Liver (tissue), 9 donors: ENCODE results near the gene SGF29. TPM values are rescaled to one million over a fixed set of nuclear protein-coding genes. Genes with fewer than 3 reads are reported as not detected.

Experiments
- DNase-seq: peaks from one replicate; pipeline ENCODE4 v3.0.0-alpha.2; 2017; ENCODE audit warnings: low spot score
- H3K27ac ChIP-seq, 2 donors: one replicate each; pipeline ENCODE4 v1.7.0; 2013; ENCODE audit warnings: inconsistent platforms in 2 of 2, low read length in 2 of 2, control low read depth in 1 of 2, low read depth in 1 of 2, mild to moderate bottlenecking in 1 of 2
- H3K27me3 ChIP-seq, 4 donors: one replicate each; pipeline versions ENCODE4 v1.6.1 to v1.7.0; 2013; ENCODE audit warnings: low read length in 3 of 4, inconsistent platforms in 1 of 4, mild to moderate bottlenecking in 1 of 4, moderate library complexity in 1 of 4; ENCODE audit not compliant: control insufficient read depth in 4 of 4, insufficient read depth in 4 of 4
- H3K36me3 ChIP-seq, 4 donors: one replicate each; pipeline versions ENCODE4 v1.6.1 to v1.7.0; 2013; ENCODE audit warnings: low read length in 3 of 4, mild to moderate bottlenecking in 3 of 4, low read depth in 1 of 4, moderate library complexity in 1 of 4; ENCODE audit not compliant: control insufficient read depth in 4 of 4, insufficient read depth in 3 of 4
- H3K4me1 ChIP-seq, 4 donors: one replicate each; pipeline versions ENCODE4 v1.6.1 to v1.7.0; 2013; ENCODE audit warnings: low read length in 3 of 4, mild to moderate bottlenecking in 3 of 4, moderate library complexity in 1 of 4; ENCODE audit not compliant: control insufficient read depth in 4 of 4, insufficient read depth in 4 of 4
- H3K4me3 ChIP-seq, 3 donors: one replicate each; pipeline versions ENCODE4 v1.6.1 to v1.7.0; 2013; ENCODE audit warnings: low read length in 3 of 3, control low read depth in 1 of 3, low read depth in 1 of 3, mild to moderate bottlenecking in 1 of 3
- H3K9ac ChIP-seq, 2 donors: one replicate each; pipeline ENCODE4 v1.7.0; 2013; ENCODE audit warnings: low read length in 2 of 2, mild to moderate bottlenecking in 2 of 2, moderate library complexity in 2 of 2, control low read depth in 1 of 2, low read depth in 1 of 2
- H3K9me3 ChIP-seq, 4 donors: one replicate each; pipeline versions ENCODE4 v1.6.1 to v1.7.0; 2013; ENCODE audit warnings: low read length in 3 of 4; ENCODE audit not compliant: control insufficient read depth in 4 of 4
- CTCF ChIP-seq: fragments of 150-350 bp; IDR thresholded peaks from 2 replicates; pipeline ENCODE4 v1.5.1; 2017; ENCODE audit warnings: improper control_type of control experiment, low read depth, low read length; ENCODE audit not compliant: missing input control
- EGR1 ChIP-seq, 2 donors: IDR thresholded peaks; 2 replicates each; pipeline ENCODE4 v1.6.1; 2016 to 2018; ENCODE audit warnings: antibody characterized with exemption in 2 of 2, low read depth in 2 of 2
- FOXA1 ChIP-seq: IDR thresholded peaks from 2 replicates; pipeline ENCODE4 v1.6.1; 2016; ENCODE audit warnings: antibody characterized with exemption
- GABPA ChIP-seq, 2 donors: IDR thresholded peaks in 1 of 2; conservative IDR thresholded peaks in 1 of 2; 2 replicates each; pipeline ENCODE4 v1.6.1; 2016; ENCODE audit warnings: antibody characterized with exemption in 2 of 2, mild to moderate bottlenecking in 1 of 2, moderate library complexity in 1 of 2
- HNF4A ChIP-seq, 2 donors: conservative IDR thresholded peaks; 2 replicates each; pipeline ENCODE4 v1.6.1; 2016; ENCODE audit warnings: antibody characterized with exemption in 2 of 2, mild to moderate bottlenecking in 2 of 2
- HNF4G ChIP-seq: IDR thresholded peaks from 2 replicates; pipeline ENCODE4 v1.6.1; 2016; ENCODE audit warnings: antibody characterized with exemption
- NR2F2 ChIP-seq: IDR thresholded peaks from 2 replicates; pipeline ENCODE4 v1.6.1; 2016; ENCODE audit warnings: antibody characterized with exemption
- RAD21 ChIP-seq, 2 donors: IDR thresholded peaks; 2 replicates each; pipeline ENCODE4 v1.6.1; 2016; ENCODE audit warnings: antibody characterized with exemption in 2 of 2, mild to moderate bottlenecking in 2 of 2
- RXRA ChIP-seq, 2 donors: IDR thresholded peaks; 2 replicates each; pipeline ENCODE4 v1.6.1; 2017 to 2018; ENCODE audit warnings: antibody characterized with exemption in 2 of 2, mild to moderate bottlenecking in 1 of 2
- SP1 ChIP-seq: IDR thresholded peaks from 2 replicates; pipeline ENCODE4 v1.6.1; 2018; ENCODE audit warnings: antibody characterized with exemption, mild to moderate bottlenecking
- TAF1 ChIP-seq: conservative IDR thresholded peaks from 2 replicates; pipeline ENCODE4 v1.6.1; 2016; ENCODE audit warnings: antibody characterized with exemption, mild to moderate bottlenecking
- YY1 ChIP-seq: IDR thresholded peaks from 2 replicates; pipeline ENCODE4 v1.6.1; 2016; ENCODE audit warnings: antibody characterized with exemption, mild to moderate bottlenecking
- WGBS: extraction: QIAGEN DNeasy Blood & Tissue Kit; methylation state at CpG from one replicate; pipeline ENCODE4 v1.1.7; 2013; 5-methylcytosine and 5-hydroxymethylcytosine counted together
- polyA plus RNA-seq, 2 donors: library from polyadenylated mRNA; stranded (reverse) in 1 of 2; unstranded in 1 of 2; fragments of 200-250 nt in 1 of 2; fragments of >200 nt in 1 of 2; fragmentation: Nextera tagmentation in 1 of 2; extraction: Ambion mirVana in 1 of 2; gene quantifications; one replicate each; pipeline versions ENCODE4 v1.2.1 to v1.2.3, GENCODE V29; 2013 to 2015
- total RNA-seq, 2 donors: library from RNA; depleted of rRNA; stranded (reverse); fragments of >200 nt; gene quantifications; one replicate each; pipeline ENCODE4 v1.2.3, GENCODE V29; 2014
- TF ChIP-seq, protein P1 (sequence below): IDR thresholded peaks from 2 replicates; pipeline ENCODE4 v1.6.1; 2016; ENCODE audit warnings: antibody characterized with exemption
- TF ChIP-seq, protein P2 (sequence below): IDR thresholded peaks from 2 replicates; pipeline ENCODE4 v1.6.1; 2016; ENCODE audit warnings: antibody characterized with exemption
- donor health status: healthy.
- donor health status: healthy.
- donor health status: healthy.
- donor health status: healthy.
- donor health status: healthy.

The SGF29 gene
- total and polyA plus RNA-seq, 4 donors = 6.5 to 18.1 (median 10.5) TPM

GRCh38 chr16:28591355-28591754 lies 37.6 kb downstream of the SGF29 start:
- H3K36me3 ChIP-seq = peaks cover 7 to 45% (median 21%) of the 10 kb centered on the region in 4 donors
- H3K27me3 ChIP-seq = no peaks in the 10 kb centered on the region
- no peaks in the 10 kb centered on the region for H3K9me3 ChIP-seq
- H3K4me1 ChIP-seq = peaks cover 0 to 13% (median 7%) of the 10 kb centered on the region in 4 donors
- H3K9ac ChIP-seq = no peak overlapping the region
- no peak for DNase-seq
- H3K4me3 ChIP-seq = no peak overlapping the region
- TF ChIP-seq EGR1 (IDR thresholded peaks at IDR 0.05; ENCODE audit: low read depth in 2 of 2) (no peak), RAD21 (IDR thresholded peaks at IDR 0.05) (no peak), GABPA (IDR thresholded peaks at IDR 0.05 in 1 of 2, conservative IDR thresholded peaks at IDR 0.05 in 1 of 2) (no peak), HNF4G (no peak), TAF1 (no peak), CTCF (no peak), YY1 (no peak), RXRA (IDR thresholded peaks at IDR 0.05) (no peak), NR2F2 (no peak), HNF4A (conservative IDR thresholded peaks at IDR 0.05) (no peak)
- TF ChIP-seq, protein P1, sequence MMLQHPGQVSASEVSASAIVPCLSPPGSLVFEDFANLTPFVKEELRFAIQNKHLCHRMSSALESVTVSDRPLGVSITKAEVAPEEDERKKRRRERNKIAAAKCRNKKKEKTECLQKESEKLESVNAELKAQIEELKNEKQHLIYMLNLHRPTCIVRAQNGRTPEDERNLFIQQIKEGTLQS = no peak
- TF ChIP-seq, protein P2, sequence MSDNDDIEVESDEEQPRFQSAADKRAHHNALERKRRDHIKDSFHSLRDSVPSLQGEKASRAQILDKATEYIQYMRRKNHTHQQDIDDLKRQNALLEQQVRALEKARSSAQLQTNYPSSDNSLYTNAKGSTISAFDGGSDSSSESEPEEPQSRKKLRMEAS = no peak
- WGBS = 91% methylated on average over 6 of the region's 6 CpGs
- no peak overlapping the region for H3K27ac ChIP-seq

DNA sequence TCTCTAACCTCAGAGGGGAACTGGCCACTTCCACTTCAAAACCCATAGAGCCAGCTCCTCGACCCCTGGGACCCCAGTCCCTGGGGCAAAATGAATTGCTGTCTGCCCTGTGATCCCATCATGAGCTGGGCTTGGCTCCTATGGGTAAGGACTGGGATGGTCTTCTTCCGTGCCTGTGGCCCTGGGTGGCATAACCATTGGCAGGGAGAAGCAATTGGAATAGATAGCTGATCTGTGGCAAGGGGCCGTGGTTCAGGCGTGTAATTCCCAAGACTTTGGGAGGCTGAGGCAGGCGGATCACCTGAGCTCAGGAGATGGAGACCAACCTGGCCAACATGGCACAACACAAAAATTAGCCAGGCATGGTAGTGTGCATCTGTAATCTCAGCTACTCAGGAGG lies 38.8 kb downstream of the SGF29 start:
- no peak overlapping the region for H3K9ac ChIP-seq
- TF ChIP-seq FOXA1 = no peak
- no peak for TF ChIP-seq HNF4G
- no peak for TF ChIP-seq SP1
- TF ChIP-seq GABPA (IDR thresholded peaks at IDR 0.05 in 1 of 2, conservative IDR thresholded peaks at IDR 0.05 in 1 of 2) = no peak
- TF ChIP-seq NR2F2 = no peak
- no peak for TF ChIP-seq YY1
- no peak for TF ChIP-seq CTCF
- TF ChIP-seq TAF1 = no peak
- WGBS = 92% methylated on average over 5 of the region's 5 CpGs

More for the DNA sequence above, 38.8 kb downstream of the SGF29 start:
- H3K36me3 ChIP-seq = peaks cover 5 to 35% (median 16%) of the 10 kb centered on the region in 4 donors
- H3K4me3 ChIP-seq = no peak overlapping the region
- no peak overlapping the region for H3K27ac ChIP-seq
- peaks cover 5 to 24% (median 17%) of the 10 kb centered on the region in 4 donors for H3K4me1 ChIP-seq
- no peaks in the 10 kb centered on the region for H3K27me3 ChIP-seq
- DNase-seq = no peak
- H3K9me3 ChIP-seq = no peaks in the 10 kb centered on the region
